ENCODE data around the gene C6orf120. TPM values are rescaled to one million over a fixed set of nuclear protein-coding genes. Genes with fewer than 3 reads are reported as not detected.
A peak's percentile ranks its signal among the peaks of the same experiment; 100 is the strongest.

C6orf120 gene
- total RNA-seq, 4 donors from 2014 or later, result 19.0 to 41.5 (median 31.4) TPM

GRCh38 chr6:169709293-169709692 lies 7.4 kb downstream of the C6orf120 start:
- Histone ChIP-seq H3K36me3 (peaks cover 0 to 62% (median 0%) of the 10 kb centered on the region in 3 donors), H3K27ac (no peak overlapping the region), H3K4me3 (no peak overlapping the region), H3K4me1 (peaks cover 0 to 12% (median 2%) of the 10 kb centered on the region in 4 donors), H3K27me3 (no peaks in the 10 kb centered on the region), H3K9me3 (no peaks in the 10 kb centered on the region)
- TF ChIP-seq, protein P1, sequence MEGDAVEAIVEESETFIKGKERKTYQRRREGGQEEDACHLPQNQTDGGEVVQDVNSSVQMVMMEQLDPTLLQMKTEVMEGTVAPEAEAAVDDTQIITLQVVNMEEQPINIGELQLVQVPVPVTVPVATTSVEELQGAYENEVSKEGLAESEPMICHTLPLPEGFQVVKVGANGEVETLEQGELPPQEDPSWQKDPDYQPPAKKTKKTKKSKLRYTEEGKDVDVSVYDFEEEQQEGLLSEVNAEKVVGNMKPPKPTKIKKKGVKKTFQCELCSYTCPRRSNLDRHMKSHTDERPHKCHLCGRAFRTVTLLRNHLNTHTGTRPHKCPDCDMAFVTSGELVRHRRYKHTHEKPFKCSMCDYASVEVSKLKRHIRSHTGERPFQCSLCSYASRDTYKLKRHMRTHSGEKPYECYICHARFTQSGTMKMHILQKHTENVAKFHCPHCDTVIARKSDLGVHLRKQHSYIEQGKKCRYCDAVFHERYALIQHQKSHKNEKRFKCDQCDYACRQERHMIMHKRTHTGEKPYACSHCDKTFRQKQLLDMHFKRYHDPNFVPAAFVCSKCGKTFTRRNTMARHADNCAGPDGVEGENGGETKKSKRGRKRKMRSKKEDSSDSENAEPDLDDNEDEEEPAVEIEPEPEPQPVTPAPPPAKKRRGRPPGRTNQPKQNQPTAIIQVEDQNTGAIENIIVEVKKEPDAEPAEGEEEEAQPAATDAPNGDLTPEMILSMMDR (IDR thresholded peaks at IDR 0.05), result no peak
- TF ChIP-seq POLR2A (IDR thresholded peaks at IDR 0.05), result no peak
- DNase-seq, result no peak

DNA sequence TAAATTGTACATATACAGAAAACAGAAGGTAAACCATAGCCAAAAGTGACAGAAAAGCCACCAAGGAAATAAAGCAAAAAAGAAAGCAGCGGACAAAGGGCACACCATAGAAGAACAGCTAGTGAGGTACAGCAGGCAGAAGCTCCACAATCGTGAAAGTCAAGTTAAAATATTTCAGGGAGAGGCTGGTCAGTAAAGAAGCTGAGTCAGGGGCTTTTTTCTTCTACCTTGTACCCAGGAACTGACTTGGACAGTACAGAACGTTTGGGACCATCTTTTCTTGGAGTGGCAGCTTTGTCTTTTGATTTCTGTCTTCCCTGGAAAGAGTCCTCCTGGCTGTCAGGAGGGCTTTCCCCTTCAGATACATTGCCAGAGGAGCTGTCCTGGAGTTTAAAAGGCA lies 8.1 kb downstream of the C6orf120 start:
- no peak for DNase-seq
- peaks cover 0 to 65% (median 0%) of the 10 kb centered on the region in 3 donors for H3K36me3 ChIP-seq
- no peak overlapping the region for H3K27ac ChIP-seq
- TF ChIP-seq, protein P1 (IDR thresholded peaks at IDR 0.05), result no peak
- TF ChIP-seq POLR2A (IDR thresholded peaks at IDR 0.05), result no peak
- H3K9me3 ChIP-seq, result no peaks in the 10 kb centered on the region
- no peak overlapping the region for H3K4me3 ChIP-seq
- no peaks in the 10 kb centered on the region for H3K27me3 ChIP-seq
- peaks cover 0 to 7% (median 2%) of the 10 kb centered on the region in 4 donors for H3K4me1 ChIP-seq

DNA sequence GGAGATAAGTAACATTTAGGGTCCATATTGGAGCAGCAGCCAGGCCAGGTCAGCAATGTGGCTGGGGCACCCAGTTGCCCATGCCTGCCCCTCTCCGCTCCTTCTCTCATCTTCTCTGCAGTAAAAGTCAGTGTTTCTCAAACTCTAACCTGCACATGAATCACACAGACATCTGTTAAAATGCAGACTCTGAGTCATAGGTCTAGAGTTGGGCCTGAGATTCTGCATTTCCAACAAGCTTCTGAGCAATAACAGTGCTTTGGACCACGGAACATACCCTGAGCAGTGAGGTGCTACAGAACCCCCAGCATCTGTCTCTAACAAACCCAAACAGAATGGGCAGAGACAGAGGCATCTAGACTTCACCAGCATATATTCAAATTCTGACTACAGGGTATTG lies 12.3 kb downstream of the C6orf120 start:
- H3K4me1 ChIP-seq, result no peaks in the 10 kb centered on the region
- no peaks in the 10 kb centered on the region for H3K27me3 ChIP-seq
- no peak overlapping the region for H3K4me3 ChIP-seq
- no peaks in the 10 kb centered on the region for H3K9me3 ChIP-seq
- peaks cover 0 to 69% (median 0%) of the 10 kb centered on the region in 3 donors for H3K36me3 ChIP-seq
- TF ChIP-seq, protein P1 (IDR thresholded peaks at IDR 0.05), result no peak
- peak overlapping the region in 1 of 4 donors; percentile 6 for H3K27ac ChIP-seq
- DNase-seq, result no peak

- TF ChIP-seq, protein P1 (IDR thresholded peaks at IDR 0.05), result no peak
- no peak for TF ChIP-seq POLR2A (IDR thresholded peaks at IDR 0.05)
- no peaks in the 10 kb centered on the region for H3K9me3 ChIP-seq
- H3K4me1 ChIP-seq, result no peaks in the 10 kb centered on the region
- DNase-seq, result no peak
- peaks cover 0 to 69% (median 0%) of the 10 kb centered on the region in 3 donors for H3K36me3 ChIP-seq
- H3K27me3 ChIP-seq, result no peaks in the 10 kb centered on the region
- H3K27ac ChIP-seq, result peak overlapping the region in 1 of 4 donors; percentile 37
- H3K4me3 ChIP-seq, result no peak overlapping the region
Observed at GRCh38 chr6:169714595-169714994, 12.7 kb downstream of the C6orf120 start.

DNA sequence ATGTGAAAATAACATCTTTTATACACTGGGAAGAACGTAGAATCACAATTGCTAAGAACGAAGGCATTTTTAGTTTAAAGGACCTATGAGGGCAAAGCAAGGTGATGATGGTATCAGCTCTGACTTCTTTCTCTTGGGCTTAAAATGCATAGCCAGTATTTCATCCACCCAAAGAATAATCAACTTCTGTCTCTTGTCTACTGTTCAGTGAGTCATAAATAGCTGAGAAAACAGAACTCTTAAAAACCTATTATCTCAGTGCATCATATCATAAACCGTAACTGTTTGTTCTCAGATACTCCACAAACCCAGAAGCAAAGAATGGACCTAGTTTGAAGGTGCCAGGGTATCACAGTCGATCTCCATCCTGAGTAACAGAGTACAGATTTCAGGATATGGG lies 17.2 kb downstream of the C6orf120 start:
- Histone ChIP-seq H3K9me3 (no peaks in the 10 kb centered on the region), H3K4me3 (no peak overlapping the region), H3K4me1 (peaks cover 0 to 20% (median 2%) of the 10 kb centered on the region in 4 donors), H3K27ac (no peak overlapping the region), H3K27me3 (no peaks in the 10 kb centered on the region), H3K36me3 (peaks cover 0 to 31% (median 0%) of the 10 kb centered on the region in 3 donors)
- DNase-seq, result no peak
- TF ChIP-seq, protein P1 (IDR thresholded peaks at IDR 0.05), result no peak
- TF ChIP-seq POLR2A (IDR thresholded peaks at IDR 0.05), result no peak
